ENCODE data around the gene ASB10. TPM values are rescaled to one million over a fixed set of nuclear protein-coding genes. Genes with fewer than 3 reads are reported as not detected.

Gene ASB10
- polyA plus RNA-seq, 1 of the 3 experiments (the other 2 are of a cell fraction): not detected

DNA sequence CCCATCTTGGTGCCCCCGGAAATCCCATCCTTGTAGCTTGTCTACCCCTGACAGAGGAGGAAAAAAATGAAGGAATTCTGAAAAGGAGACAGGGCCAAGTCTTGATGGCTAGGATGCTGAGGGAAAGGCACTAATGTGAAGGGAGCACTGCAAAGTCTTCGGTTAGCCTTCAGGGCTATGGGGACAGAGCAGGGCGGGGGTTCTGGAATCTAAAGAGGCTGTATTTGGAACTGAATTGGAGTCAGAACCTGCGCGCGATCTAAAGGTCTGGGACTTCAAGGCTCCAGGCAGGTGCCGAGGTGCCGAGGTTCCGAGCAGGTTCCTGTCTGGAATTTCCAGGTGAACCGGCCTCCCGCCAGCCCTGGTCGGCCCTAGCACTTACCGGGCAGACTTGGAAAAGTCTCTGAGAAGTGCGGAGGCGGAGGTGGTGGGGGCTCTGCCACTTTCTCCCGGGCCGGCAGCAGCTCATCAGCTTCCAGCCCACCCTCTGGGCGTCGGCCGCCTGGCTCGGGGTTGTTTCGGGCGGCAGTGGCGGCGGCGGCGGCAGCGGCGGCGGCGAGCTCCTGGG is 20.3 kb downstream of the ASB10 start (continued):
- TF ChIP-seq, protein P1, sequence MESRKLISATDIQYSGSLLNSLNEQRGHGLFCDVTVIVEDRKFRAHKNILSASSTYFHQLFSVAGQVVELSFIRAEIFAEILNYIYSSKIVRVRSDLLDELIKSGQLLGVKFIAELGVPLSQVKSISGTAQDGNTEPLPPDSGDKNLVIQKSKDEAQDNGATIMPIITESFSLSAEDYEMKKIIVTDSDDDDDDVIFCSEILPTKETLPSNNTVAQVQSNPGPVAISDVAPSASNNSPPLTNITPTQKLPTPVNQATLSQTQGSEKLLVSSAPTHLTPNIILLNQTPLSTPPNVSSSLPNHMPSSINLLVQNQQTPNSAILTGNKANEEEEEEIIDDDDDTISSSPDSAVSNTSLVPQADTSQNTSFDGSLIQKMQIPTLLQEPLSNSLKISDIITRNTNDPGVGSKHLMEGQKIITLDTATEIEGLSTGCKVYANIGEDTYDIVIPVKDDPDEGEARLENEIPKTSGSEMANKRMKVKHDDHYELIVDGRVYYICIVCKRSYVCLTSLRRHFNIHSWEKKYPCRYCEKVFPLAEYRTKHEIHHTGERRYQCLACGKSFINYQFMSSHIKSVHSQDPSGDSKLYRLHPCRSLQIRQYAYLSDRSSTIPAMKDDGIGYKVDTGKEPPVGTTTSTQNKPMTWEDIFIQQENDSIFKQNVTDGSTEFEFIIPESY (IDR thresholded peaks at IDR 0.05; ENCODE audit: borderline replicate concordance, low read depth): no peak
- TF ChIP-seq SIN3A (IDR thresholded peaks at IDR 0.05; ENCODE audit: borderline replicate concordance, low read depth, low read length): no peak
- TF ChIP-seq, protein P2, sequence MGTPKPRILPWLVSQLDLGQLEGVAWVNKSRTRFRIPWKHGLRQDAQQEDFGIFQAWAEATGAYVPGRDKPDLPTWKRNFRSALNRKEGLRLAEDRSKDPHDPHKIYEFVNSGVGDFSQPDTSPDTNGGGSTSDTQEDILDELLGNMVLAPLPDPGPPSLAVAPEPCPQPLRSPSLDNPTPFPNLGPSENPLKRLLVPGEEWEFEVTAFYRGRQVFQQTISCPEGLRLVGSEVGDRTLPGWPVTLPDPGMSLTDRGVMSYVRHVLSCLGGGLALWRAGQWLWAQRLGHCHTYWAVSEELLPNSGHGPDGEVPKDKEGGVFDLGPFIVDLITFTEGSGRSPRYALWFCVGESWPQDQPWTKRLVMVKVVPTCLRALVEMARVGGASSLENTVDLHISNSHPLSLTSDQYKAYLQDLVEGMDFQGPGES (IDR thresholded peaks at IDR 0.05; ENCODE audit: low read depth, low read length): no peak
- TF ChIP-seq, protein P3, sequence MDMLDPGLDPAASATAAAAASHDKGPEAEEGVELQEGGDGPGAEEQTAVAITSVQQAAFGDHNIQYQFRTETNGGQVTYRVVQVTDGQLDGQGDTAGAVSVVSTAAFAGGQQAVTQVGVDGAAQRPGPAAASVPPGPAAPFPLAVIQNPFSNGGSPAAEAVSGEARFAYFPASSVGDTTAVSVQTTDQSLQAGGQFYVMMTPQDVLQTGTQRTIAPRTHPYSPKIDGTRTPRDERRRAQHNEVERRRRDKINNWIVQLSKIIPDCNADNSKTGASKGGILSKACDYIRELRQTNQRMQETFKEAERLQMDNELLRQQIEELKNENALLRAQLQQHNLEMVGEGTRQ (IDR thresholded peaks at IDR 0.05; ENCODE audit: borderline replicate concordance, low read depth, low read length): no peak
- TF ChIP-seq, protein P4, sequence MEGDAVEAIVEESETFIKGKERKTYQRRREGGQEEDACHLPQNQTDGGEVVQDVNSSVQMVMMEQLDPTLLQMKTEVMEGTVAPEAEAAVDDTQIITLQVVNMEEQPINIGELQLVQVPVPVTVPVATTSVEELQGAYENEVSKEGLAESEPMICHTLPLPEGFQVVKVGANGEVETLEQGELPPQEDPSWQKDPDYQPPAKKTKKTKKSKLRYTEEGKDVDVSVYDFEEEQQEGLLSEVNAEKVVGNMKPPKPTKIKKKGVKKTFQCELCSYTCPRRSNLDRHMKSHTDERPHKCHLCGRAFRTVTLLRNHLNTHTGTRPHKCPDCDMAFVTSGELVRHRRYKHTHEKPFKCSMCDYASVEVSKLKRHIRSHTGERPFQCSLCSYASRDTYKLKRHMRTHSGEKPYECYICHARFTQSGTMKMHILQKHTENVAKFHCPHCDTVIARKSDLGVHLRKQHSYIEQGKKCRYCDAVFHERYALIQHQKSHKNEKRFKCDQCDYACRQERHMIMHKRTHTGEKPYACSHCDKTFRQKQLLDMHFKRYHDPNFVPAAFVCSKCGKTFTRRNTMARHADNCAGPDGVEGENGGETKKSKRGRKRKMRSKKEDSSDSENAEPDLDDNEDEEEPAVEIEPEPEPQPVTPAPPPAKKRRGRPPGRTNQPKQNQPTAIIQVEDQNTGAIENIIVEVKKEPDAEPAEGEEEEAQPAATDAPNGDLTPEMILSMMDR (IDR thresholded peaks at IDR 0.05): no peak

DNA sequence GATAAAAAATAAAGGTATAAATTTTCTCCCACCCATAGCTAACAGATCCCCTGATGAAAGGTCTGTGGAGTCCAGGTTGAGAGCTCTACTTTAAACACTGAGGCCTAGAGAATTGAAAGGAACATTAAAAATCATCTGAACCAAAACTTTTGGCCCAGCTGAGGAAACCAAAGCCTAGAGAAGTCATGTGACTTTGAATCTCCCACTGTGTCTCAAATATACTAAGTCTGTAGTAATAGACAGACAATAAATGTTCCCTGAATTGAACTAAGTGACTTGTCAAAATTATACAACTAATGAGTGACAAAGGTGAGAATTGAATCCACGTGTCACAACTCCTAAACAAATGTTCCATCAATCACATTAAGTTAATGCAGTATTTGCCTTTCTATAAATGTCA is 25.3 kb downstream of the ASB10 start:
- no peak overlapping the region for H2AFZ ChIP-seq (ENCODE audit: low read depth)
- POLR2A ChIA-PET: interaction anchor here (1.3 kb wide), 1 partner anchor 13 kb away, joined by 4 read pairs; no protein-coding TSS in a partner anchor
- WGBS (ENCODE audit: low lambda C conversion rate): 29% methylated on average over 1 of the region's 1 CpG
- H3K9me2 ChIP-seq: no peaks in the 10 kb centered on the region
- H3K9ac ChIP-seq: no peak overlapping the region
- no peak for DNase-seq
- no peaks in the 10 kb centered on the region for H3K9me3 ChIP-seq
- H3K4me2 ChIP-seq: no peak overlapping the region
- H3K27ac ChIP-seq (ENCODE audit: low read depth in 2 of 2, low read length in 1 of 2): no peak overlapping the region
- H4K20me1 ChIP-seq (ENCODE audit: insufficient read depth): no peaks in the 10 kb centered on the region
- no peak overlapping the region for H3K4me3 ChIP-seq (ENCODE audit: low read depth in 2 of 2, low read length in 1 of 2)
- peaks cover 42% of the 10 kb centered on the region for H3K27me3 ChIP-seq (ENCODE audit: insufficient read depth)
- TF ChIP-seq EP300 (IDR thresholded peaks at IDR 0.05; ENCODE audit: borderline replicate concordance in 1 of 2, low read depth in 1 of 2, low read length in 1 of 2): no peak
- no peak for TF ChIP-seq POLR2AphosphoS5 (IDR thresholded peaks at IDR 0.05; ENCODE audit: low read depth, low read length)
- TF ChIP-seq NRF1 (IDR thresholded peaks at IDR 0.05; ENCODE audit: low read depth, low read length): no peak
- TF ChIP-seq MEF2A (IDR thresholded peaks at IDR 0.05; ENCODE audit: borderline replicate concordance, low read depth): no peak
- TF ChIP-seq FOSL2 (IDR thresholded peaks at IDR 0.05; ENCODE audit: borderline replicate concordance, low read depth): no peak
- TF ChIP-seq FOXM1 (IDR thresholded peaks at IDR 0.05; ENCODE audit: low read depth): no peak
- TF ChIP-seq TCF12 (IDR thresholded peaks at IDR 0.05): no peak
- TF ChIP-seq, protein P5, sequence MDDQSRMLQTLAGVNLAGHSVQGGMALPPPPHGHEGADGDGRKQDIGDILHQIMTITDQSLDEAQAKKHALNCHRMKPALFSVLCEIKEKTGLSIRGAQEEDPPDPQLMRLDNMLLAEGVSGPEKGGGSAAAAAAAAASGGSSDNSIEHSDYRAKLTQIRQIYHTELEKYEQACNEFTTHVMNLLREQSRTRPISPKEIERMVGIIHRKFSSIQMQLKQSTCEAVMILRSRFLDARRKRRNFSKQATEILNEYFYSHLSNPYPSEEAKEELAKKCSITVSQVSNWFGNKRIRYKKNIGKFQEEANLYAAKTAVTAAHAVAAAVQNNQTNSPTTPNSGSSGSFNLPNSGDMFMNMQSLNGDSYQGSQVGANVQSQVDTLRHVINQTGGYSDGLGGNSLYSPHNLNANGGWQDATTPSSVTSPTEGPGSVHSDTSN (IDR thresholded peaks at IDR 0.05): no peak
- H3K4me1 ChIP-seq (ENCODE audit: control insufficient read depth in 1 of 2, insufficient read depth in 2 of 2, low read depth in 1 of 2, low read length in 1 of 2): peaks cover 0 to under 1% of the 10 kb centered on the region in 2 experiments; a peak in 1 of 4 replicates
- no peaks in the 10 kb centered on the region for H3K79me2 ChIP-seq (ENCODE audit: insufficient read depth)
- H3F3A ChIP-seq (replicated peaks; ENCODE audit: insufficient read depth): no peaks in the 10 kb centered on the region
- CTCF ChIA-PET: interaction anchor here (1.1 to 15.5 kb wide), 6 partner anchors 10 to 82 kb away, joined by 3 to 243 read pairs (median 48); no protein-coding TSS in a partner anchor
- H3K36me3 ChIP-seq (replicated peaks in 1 of 2; ENCODE audit: control insufficient read depth in 1 of 2, insufficient read depth in 2 of 2, low read length in 1 of 2): no peaks in the 10 kb centered on the region
